Small intestine (tissue), 7 donors: ENCODE results near the gene ELF5. TPM values are rescaled to one million over a fixed set of nuclear protein-coding genes. Genes with fewer than 3 reads are reported as not detected.

ENCODE experiments used
- DNase-seq, 2 donors: peaks; one replicate each; pipeline versions ENCODE4 v3.0.0 to v3.0.0-alpha.2; 2013
- FAIRE-seq: peaks from 2 replicates; lab custom pipeline; 2012; peaks lifted over from hg19 to GRCh38; lab: Jason Lieb, UNC
- H3K27ac ChIP-seq, 3 donors: one replicate each; pipeline ENCODE4 v1.5.1; 2013; ENCODE audit warnings: low read length in 2 of 3, mild to moderate bottlenecking in 2 of 3, control low read depth in 1 of 3, inconsistent platforms in 1 of 3, low read depth in 1 of 3, moderate library complexity in 1 of 3
- H3K27me3 ChIP-seq, 3 donors: one replicate each; pipeline ENCODE4 v1.6.1; 2013; ENCODE audit warnings: low read length in 3 of 3, inconsistent platforms in 1 of 3; ENCODE audit not compliant: control insufficient read depth in 3 of 3, insufficient read depth in 3 of 3
- H3K36me3 ChIP-seq, 3 donors: one replicate each; pipeline ENCODE4 v1.6.1; 2013; ENCODE audit warnings: low read length in 3 of 3, inconsistent platforms in 1 of 3, low read depth in 1 of 3, mild to moderate bottlenecking in 1 of 3, moderate library complexity in 1 of 3; ENCODE audit not compliant: control insufficient read depth in 3 of 3, insufficient read depth in 2 of 3
- H3K4me1 ChIP-seq, 3 donors: one replicate each; pipeline ENCODE4 v1.6.1; 2013; ENCODE audit warnings: low read length in 2 of 3, inconsistent platforms in 1 of 3, low read depth in 1 of 3, mild to moderate bottlenecking in 1 of 3, moderate library complexity in 1 of 3; ENCODE audit not compliant: control insufficient read depth in 3 of 3, insufficient read depth in 2 of 3
- H3K4me3 ChIP-seq, 3 donors: one replicate each; pipeline ENCODE4 v1.5.1; 2013; ENCODE audit warnings: low read length in 3 of 3, control low read depth in 1 of 3, inconsistent platforms in 1 of 3, low read depth in 1 of 3, mild to moderate bottlenecking in 1 of 3, moderate library complexity in 1 of 3
- H3K9me3 ChIP-seq, 2 donors: one replicate each; pipeline ENCODE4 v1.6.1; 2013; ENCODE audit warnings: low read depth in 1 of 2, low read length in 1 of 2; ENCODE audit not compliant: control insufficient read depth in 2 of 2, insufficient read depth in 1 of 2
- WGBS, 3 donors: extraction: QIAGEN DNeasy Blood & Tissue Kit; methylation state at CpG; one replicate each; pipeline ENCODE4 v1.1.7; 2013; 5-methylcytosine and 5-hydroxymethylcytosine counted together
- polyA plus RNA-seq, 4 donors: library from polyadenylated mRNA; stranded (reverse) in 3 of 4; unstranded in 1 of 4; fragments of 200-250 nt in 3 of 4; fragments of 120-200 nt in 1 of 4; gene quantifications; one replicate each; pipeline versions ENCODE4 v1.2.1 to v1.2.3, GENCODE V29; 2013
- donor health status: healthy with polysubstance abuse.
- donor health status: control.
- donor health status: control.
- donor health status: Bipolar disorder and iron deficiency.
- donor health status: healthy.

Gene ELF5
- polyA plus RNA-seq, 4 donors = not detected

GRCh38 chr11:34464591-34465051, 49.0 kb downstream of the ELF5 start:
- no peak for FAIRE-seq
- 74 to 84% (median 83%) methylated on average over 7 of the region's 7 CpGs for WGBS, 3 donors
- no peak overlapping the region for H3K27ac ChIP-seq
- H3K36me3 ChIP-seq = peaks cover 27 to 47% (median 35%) of the 10 kb centered on the region in 3 donors
- H3K27me3 ChIP-seq = no peaks in the 10 kb centered on the region
- H3K4me1 ChIP-seq = no peaks in the 10 kb centered on the region
- H3K4me3 ChIP-seq = no peak overlapping the region
- peaks cover 0 to 6% of the 10 kb centered on the region in 2 donors for H3K9me3 ChIP-seq
- no peak for DNase-seq

- WGBS, 3 donors = 92 to 96% (median 92%) methylated on average over 14 of the region's 14 CpGs
- no peak for FAIRE-seq
- Histone ChIP-seq H3K9me3 (peaks cover 0 to 4% of the 10 kb centered on the region in 2 donors), H3K36me3 (peaks cover 32 to 47% (median 34%) of the 10 kb centered on the region in 3 donors), H3K4me3 (no peak overlapping the region), H3K27ac (no peak overlapping the region), H3K27me3 (no peaks in the 10 kb centered on the region), H3K4me1 (no peaks in the 10 kb centered on the region)
- no peak for DNase-seq
Observed at GRCh38 chr11:34461215-34461614, 52.4 kb downstream of the ELF5 start.

DNA sequence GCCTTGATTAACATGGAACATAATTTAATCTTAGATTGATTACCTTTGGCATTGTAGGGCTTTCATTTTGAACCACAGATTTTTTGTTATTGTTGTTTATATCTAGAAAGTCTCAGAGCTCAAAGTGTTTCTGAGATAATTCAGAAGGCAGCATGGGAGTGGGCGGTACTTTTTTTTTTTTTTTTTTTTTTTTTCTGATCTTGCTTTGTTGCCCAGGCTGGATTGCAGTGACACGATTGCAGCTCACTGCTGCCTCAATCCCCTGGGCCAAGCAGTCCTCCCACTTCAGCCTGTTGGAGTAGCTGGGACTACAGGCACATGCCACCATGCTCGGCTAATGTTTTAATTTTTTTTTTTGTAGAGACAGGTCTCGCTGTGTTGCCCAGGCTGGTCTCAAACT, 53.3 kb downstream of the ELF5 start:
- FAIRE-seq = no peak
- H3K27me3 ChIP-seq = no peaks in the 10 kb centered on the region

DNA sequence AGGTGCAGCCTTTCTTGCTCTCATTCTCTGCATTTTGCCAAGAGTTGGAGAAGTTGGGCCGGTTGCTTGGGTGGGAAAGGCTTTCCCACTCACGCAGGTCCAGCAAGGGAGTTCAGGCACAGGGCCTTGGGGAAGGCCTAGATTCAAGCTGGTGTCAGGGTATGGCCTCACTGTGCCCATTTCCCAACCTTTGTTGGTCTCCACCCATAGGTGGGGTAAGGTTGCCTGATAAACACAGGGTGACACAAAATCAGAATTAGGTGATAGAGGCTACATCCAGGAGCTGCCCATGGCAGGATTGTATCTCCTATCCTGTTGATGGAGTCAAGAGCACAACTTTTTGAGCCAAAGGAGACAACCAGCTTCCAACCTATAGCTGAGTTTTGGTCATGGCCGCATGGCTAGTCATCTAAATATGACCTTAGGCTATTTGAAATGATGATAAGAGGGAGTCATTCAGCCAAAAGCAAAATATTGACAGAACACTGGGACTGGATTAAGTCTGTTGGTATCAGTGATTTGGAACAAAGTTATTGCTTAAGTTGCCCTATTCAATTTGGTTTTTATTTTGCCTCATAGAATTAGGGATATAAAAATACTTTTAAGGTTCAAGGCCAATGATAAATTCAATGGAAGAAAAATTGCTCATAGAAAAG, 54.0 kb downstream of the ELF5 start:
- Histone ChIP-seq H3K4me3 (no peak overlapping the region), H3K4me1 (no peaks in the 10 kb centered on the region), H3K27me3 (no peaks in the 10 kb centered on the region), H3K36me3 (peaks cover 29 to 45% (median 31%) of the 10 kb centered on the region in 3 donors), H3K27ac (no peak overlapping the region), H3K9me3 (no peaks in the 10 kb centered on the region)
- no peak for DNase-seq
- 93 to 96% (median 95%) methylated on average over 3 of the region's 3 CpGs for WGBS, 3 donors
- no peak for FAIRE-seq

More for the DNA sequence above, 53.3 kb downstream of the ELF5 start:
- H3K36me3 ChIP-seq = peaks cover 30 to 49% (median 34%) of the 10 kb centered on the region in 3 donors
- H3K4me1 ChIP-seq = no peaks in the 10 kb centered on the region
- H3K9me3 ChIP-seq = no peaks in the 10 kb centered on the region
- H3K4me3 ChIP-seq = no peak overlapping the region
- DNase-seq = no peak
- WGBS, 3 donors = 81 to 90% (median 82%) methylated on average over 4 of the region's 4 CpGs
- H3K27ac ChIP-seq = no peak overlapping the region

DNA sequence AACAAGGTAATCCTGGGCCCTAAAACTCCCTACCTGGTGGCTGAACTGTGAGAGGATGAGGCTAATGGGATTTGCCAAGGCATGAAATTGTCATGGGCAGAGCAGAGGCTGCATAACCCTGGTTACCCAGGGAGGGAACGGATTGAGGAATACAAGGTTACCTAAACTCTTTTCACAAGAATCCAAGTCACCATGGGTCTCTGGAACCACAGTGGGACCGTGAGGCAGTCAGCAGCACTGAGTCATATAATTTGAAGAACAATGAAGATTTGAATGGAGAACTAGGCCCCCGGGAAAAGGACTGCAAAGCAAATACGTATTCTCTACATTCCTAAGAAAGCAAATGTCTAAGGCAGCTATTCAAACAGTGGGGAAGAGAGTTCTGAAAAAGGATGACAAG, 55.1 kb downstream of the ELF5 start:
- FAIRE-seq (no peak), DNase-seq (no peak)
- no peaks in the 10 kb centered on the region for H3K27me3 ChIP-seq
- WGBS, 3 donors = 91 to 96% (median 92%) methylated on average over 4 of the region's 4 CpGs
- no peaks in the 10 kb centered on the region for H3K9me3 ChIP-seq
- H3K4me1 ChIP-seq = no peaks in the 10 kb centered on the region
- H3K4me3 ChIP-seq = no peak overlapping the region
- no peak overlapping the region for H3K27ac ChIP-seq
- H3K36me3 ChIP-seq = peaks cover 24 to 36% (median 25%) of the 10 kb centered on the region in 3 donors

DNA sequence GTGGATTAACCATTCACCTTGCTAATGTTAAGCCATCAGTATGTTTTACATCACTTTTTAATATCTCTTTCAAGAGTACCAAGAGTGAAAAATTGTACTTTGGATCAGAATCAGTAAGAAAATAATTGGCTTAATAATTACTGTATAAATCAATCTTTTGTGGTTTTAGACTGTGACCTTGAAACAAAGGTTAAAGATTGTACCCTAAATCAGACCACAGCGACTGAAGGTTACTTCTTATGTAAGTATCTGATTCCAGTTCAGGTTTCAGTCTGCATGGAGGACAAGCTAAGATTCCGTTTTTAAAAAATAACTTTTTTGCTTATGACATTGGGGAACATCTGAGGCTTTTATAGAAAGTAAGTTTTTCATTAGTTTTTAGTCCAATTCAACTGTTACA, 56.0 kb downstream of the ELF5 start:
- Histone ChIP-seq H3K27ac (no peak overlapping the region), H3K27me3 (no peaks in the 10 kb centered on the region), H3K36me3 (peaks cover 21 to 37% (median 28%) of the 10 kb centered on the region in 3 donors), H3K4me1 (no peaks in the 10 kb centered on the region), H3K9me3 (no peaks in the 10 kb centered on the region), H3K4me3 (no peak overlapping the region)
- FAIRE-seq = no peak
- no peak for DNase-seq
- WGBS, 3 donors = 91 to 92% (median 91%) methylated on average over 2 of the region's 2 CpGs

- peaks cover 11 to 34% (median 31%) of the 10 kb centered on the region in 3 donors for H3K36me3 ChIP-seq
- no peaks in the 10 kb centered on the region for H3K27me3 ChIP-seq
- DNase-seq (no peak), FAIRE-seq (no peak)
- 94 to 97% (median 96%) methylated on average over 1 of the region's 1 CpG for WGBS, 3 donors
- H3K9me3 ChIP-seq = no peaks in the 10 kb centered on the region
- no peaks in the 10 kb centered on the region for H3K4me1 ChIP-seq
- H3K4me3 ChIP-seq = no peak overlapping the region
- no peak overlapping the region for H3K27ac ChIP-seq
Observed at GRCh38 chr11:34454308-34455032, 59.1 kb downstream of the ELF5 start.

GRCh38 chr11:34451053-34451452, 62.5 kb downstream of the ELF5 start:
- FAIRE-seq = no peak
- Histone ChIP-seq H3K9me3 (no peaks in the 10 kb centered on the region), H3K4me3 (no peak overlapping the region), H3K36me3 (peaks cover 5 to 22% (median 18%) of the 10 kb centered on the region in 3 donors), H3K27ac (no peak overlapping the region), H3K4me1 (no peaks in the 10 kb centered on the region), H3K27me3 (no peaks in the 10 kb centered on the region)
- WGBS, 3 donors = 93 to 97% (median 93%) methylated on average over 3 of the region's 3 CpGs
- DNase-seq = no peak
